ENCODE data around the gene RSU1.

Gene RSU1

DNA sequence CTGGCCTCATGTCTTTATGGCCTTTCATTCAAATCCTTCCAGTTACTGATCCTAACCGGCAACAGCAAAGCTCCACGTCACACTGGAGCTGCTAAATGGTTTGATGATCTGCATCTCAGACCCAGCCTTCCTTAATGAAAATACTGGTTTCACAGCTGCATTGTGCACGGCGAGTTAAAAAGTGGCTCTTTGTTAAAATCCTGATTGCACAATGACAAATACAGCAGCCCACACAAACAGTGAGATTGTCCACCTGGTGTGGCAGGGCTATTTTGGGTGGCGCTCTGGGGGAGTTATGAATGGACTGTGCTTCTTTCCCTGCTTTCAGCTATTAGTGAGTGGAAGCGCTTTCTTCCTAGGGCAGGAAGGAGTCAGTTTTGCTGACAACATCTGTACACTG is 232.1 kb downstream of the RSU1 start:
- DNase-seq: no peak

DNA sequence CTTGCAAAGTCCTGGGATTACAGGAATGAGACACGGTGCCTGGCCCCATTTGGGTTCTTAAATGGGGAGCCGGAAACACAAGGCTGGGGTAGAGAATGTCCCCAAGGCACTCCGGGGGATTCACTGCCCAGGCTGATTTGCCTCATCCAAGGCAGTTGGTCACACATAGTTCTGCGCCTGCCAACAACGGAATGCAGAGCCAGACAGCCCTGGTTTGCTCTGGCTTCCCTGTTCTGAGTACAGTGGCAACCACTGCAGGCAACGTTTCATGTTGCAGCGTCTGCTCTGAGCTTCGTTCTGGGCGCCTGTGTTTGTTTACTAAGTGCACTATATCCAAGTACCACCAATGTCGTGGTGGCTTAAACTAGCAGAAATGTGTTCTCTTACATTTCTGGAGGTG is 233.8 kb downstream of the RSU1 start:
- DNase-seq: no peak

DNA sequence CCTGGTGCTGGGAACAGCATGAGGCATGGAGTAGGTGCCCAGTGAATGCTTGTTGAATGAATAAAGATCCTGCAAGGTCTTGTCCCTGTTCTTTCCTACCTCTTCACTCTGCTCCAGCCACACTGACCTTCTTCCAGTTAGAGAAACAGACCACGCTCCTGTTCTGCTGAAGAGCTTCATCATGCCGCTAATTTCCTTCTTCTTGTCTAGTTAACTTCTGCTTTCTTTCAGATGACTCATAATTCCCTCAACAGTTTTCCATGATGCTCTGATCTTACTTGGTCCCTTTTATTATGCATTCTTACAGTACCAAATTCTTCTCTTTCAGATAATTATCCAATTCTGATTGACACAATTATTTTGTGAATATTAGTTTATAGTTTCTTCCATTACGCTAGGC is 236.0 kb downstream of the RSU1 start:
- peak; percentile 40 for DNase-seq

DNA sequence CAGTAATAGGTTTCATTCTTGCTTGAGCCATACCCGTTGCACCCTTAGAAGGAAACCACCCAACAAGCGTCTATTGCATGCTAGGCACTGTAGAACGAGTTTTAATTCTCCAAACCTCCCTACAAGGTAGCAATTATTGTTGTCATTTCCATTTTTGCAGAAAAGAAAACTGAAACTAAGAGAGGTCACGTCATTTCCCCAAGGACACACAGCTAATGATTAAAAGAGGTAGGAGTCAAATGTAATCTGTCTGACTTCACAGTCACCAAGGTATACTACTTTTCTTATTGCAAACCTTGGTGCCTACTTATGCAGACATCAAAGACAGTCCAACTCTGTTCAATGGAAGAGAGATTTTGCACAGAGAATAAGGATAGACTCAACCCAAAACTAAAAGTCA is 246.5 kb downstream of the RSU1 start:
- DNase-seq: no peak

DNA sequence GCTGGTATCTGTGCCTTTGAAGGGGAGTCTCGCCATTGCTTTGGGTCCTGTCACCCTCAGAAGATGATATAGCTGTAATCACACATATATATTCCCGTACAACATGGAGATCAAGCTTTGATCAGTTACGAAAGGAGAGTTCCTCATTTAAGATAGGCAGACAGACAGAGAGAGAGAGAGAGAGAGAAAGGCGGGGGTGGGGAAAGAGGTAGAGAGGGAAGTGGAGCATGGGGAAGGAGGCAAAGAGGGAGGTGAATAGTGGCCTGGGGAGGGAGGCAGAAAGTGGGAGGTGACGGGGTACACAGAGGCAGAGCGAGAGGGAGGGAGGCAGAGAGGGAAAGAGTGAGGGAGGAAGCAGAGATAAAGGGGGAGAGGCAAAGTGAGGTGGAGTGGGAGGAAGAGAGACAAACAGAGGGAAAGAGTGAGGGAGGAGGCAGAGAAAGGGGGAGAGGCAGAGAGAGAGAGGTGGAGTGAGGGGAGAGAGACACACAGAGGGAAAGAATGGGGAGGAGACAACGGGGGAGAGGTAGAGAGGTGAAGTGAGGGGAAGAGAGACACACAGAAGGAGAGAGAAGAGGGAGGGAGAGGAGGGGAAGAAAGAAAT is 250.9 kb downstream of the RSU1 start:
- peak; percentile 42 for DNase-seq

DNA sequence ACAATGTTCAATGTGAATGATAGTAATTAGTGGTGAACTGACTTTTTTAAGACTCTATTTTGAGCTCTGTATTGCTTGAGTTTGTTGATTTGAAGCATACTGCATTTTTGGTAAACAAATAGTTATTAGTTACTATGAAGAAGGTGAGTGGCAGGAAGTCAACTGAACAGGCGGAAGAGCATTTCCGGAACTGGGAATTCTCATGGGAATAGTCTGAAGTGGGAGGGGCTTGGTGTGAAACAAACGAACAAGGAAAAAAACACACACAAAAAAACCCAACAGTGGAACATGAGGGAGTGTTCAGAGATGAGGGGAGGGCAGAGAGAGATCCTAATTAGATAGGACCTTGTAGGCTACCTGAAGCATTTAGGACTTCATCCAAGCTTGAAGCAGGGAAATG is 251.6 kb downstream of the RSU1 start:
- DNase-seq: no peak

DNA sequence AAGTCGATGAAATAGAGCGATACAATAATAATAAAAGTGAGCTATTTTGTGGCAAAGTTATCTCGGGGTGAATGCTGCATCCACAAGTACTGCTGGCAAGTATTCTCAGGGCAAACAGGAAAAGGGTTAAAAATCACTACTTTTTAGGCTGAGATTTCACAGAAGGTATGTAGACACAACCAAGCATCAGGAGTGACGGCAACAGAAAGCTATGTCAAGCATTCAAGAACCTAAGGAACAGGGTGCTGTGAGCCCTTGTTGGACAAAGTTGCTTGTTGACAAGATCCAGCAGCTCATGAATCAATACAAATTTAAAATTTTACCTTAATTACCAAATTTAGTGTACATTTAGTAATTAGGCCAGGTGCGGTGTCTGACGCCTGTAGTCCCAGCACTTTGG is 254.3 kb downstream of the RSU1 start:
- DNase-seq: no peak

DNA sequence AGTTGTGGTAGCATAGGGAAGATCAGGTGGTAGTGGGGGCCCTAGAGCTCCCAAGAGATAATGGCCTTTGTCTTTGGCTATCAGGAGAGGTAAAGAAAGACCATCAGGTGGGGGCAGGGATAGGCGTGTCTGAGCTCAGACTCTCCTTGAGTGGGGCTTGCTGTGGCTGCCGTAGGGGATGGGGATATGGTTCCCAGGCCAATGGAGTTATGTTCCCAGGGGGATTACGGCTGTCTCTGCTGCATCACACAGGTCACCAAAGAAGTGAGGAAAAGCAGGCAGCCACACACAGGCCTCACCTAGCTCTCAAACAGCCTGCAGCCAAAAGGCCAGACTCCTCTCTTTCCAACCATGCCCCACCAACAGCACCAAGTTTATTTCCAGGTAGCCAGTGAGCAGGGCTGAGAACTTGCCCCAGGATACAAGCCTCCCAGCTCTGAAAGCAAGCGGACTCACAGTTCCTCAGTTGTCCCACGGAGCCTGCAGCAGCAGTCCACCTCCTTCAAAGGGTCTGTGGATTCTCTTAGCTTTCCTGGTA is 257.9 kb downstream of the RSU1 start:
- DNase-seq: no peak

DNA sequence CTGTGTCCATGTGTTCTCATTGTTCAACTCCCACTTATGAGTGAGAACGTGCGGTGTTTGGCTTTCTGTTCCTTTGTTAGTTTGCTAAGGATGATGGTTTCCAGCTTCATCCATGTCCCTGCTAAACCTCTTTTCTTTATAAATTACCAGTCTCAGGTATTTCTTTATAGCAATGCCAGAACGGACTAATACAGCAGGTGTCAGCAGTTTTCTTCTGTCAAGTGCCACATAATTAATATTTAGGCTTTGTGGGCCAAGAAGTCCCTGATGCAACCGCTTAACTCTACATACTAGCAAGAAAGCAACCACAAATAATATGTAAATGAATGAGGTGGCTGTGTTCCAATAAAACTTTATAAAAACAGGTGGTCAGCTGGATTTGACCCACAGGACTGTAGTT is 269.3 kb downstream of the RSU1 start:
- no peak for DNase-seq

DNA sequence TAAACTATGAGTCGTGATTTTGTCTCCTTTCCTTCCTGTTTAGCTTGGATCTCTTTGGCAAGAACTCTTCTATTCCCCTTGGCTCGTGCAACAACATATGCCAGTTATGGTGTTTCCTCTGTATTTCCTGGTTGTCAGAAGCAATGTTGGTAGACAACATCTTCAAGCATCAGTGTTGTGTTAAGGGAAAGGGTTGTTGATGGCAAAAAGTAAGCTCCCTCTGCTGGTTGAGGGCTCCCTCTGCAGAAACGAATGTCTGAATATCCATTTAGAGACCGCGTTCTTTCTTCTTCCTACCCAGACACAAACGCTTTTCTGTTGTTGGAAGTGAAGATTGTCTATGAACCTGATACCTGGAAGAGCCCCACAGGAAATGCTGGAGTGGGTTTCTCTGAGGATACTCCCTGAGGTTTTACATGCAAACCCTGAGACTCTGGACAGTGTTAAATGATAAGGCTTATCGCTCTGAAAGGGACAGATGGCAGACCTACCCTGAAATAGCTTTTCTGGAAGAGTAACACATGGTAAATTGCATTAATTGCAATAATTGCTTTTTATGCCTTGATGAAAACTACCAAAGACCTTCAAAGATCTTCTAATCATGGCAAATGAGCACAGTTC is 272.0 kb downstream of the RSU1 start:
- DNase-seq: peak; percentile 69

DNA sequence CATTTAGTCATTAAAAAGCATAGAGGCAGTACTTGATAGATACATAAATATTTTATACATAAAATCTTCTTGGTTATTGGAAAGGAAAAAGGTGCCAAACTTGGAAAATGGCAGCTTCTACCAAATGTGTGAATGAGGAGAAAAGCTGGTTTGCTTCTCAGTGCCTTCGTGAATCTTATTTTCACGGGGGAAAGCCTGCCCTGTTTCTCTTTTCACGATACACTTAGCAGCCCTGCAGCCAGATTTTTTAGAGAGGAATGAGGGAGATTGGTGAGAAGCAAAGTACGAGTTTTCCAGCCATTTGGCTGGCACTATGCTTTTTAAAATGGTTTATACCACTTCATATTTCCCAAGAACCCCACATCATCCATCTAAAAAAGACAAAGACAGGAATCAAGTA is 272.6 kb downstream of the RSU1 start:
- no peak for DNase-seq

DNA sequence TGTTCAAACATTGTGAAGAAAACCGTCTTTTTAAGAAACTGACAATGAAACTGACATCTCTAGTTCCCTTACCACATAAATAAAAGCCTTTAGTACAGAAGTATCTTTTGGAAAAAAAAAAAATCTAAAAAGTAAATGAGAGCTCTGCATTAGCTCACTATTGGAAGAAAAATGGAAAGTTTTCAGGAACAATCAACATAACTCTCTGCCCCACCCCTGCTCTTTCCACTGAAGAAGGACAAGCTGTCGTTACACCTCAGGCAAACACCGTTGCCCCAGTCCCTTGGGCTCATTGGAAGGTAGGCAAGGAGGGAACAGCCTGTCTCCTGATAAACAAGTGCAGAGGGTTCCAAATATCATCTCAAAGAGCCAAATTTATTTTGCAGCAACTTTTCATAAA is 273.1 kb downstream of the RSU1 start:
- DNase-seq: no peak
